Panc1 (cell line): ENCODE results near the gene CXCL11.

ENCODE experiments used
- POLR2AphosphoS5 ChIP-seq: IDR thresholded peaks from 2 replicates; pipeline ENCODE4 v1.6.1; 2012; ENCODE audit warnings: mild to moderate bottlenecking, low read depth, low read length, moderate library complexity
- TF ChIP-seq, protein P1 (sequence below): fragments of 450-650 bp; IDR thresholded peaks from 2 replicates; pipeline ENCODE4 v1.5.1; 2017; ENCODE audit warnings: mild to moderate bottlenecking

DNA sequence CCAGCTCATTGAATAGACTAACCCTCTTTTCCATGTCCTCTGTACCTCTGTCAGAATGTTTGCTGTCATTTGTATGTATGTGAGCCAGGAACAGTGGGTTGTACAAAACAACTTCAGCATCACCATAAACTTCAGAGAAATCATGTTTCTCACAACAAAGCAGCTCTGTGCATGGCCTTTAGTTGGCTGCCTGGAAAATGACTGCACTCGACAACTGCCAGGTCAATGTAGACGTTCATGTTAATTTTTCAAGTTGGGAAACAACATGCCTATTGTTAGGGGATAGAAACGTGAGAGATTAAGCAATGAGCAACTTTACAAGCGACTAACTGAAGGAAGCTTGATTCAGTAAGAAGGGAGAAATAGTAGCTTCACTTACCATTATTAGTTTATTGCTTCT, 17.9 kb upstream of the CXCL11 start:
- TF ChIP-seq, protein P1, sequence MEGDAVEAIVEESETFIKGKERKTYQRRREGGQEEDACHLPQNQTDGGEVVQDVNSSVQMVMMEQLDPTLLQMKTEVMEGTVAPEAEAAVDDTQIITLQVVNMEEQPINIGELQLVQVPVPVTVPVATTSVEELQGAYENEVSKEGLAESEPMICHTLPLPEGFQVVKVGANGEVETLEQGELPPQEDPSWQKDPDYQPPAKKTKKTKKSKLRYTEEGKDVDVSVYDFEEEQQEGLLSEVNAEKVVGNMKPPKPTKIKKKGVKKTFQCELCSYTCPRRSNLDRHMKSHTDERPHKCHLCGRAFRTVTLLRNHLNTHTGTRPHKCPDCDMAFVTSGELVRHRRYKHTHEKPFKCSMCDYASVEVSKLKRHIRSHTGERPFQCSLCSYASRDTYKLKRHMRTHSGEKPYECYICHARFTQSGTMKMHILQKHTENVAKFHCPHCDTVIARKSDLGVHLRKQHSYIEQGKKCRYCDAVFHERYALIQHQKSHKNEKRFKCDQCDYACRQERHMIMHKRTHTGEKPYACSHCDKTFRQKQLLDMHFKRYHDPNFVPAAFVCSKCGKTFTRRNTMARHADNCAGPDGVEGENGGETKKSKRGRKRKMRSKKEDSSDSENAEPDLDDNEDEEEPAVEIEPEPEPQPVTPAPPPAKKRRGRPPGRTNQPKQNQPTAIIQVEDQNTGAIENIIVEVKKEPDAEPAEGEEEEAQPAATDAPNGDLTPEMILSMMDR, result no peak
- TF ChIP-seq POLR2AphosphoS5, result no peak
